GM12874 (cell line): Measurements from ENCODE around the gene ACTL10.

ENCODE experiments used
- CTCF ChIP-seq: IDR thresholded peaks from 2 replicates; pipeline ENCODE4 v1.5.1; 2011; ENCODE audit warnings: low read depth, mild to moderate bottlenecking, control low read depth, low read length, moderate library complexity; ENCODE audit not compliant: insufficient read depth

The ACTL10 gene

GRCh38 chr20:33701629-33702450 lies 35.1 kb downstream of the ACTL10 start:
- TF ChIP-seq CTCF = no peak

GRCh38 chr20:33702861-33703260 lies 36.1 kb downstream of the ACTL10 start:
- TF ChIP-seq CTCF = no peak

GRCh38 chr20:33703498-33704137 lies 36.9 kb downstream of the ACTL10 start:
- no peak for TF ChIP-seq CTCF

GRCh38 chr20:33704197-33704924 lies 37.6 kb downstream of the ACTL10 start:
- TF ChIP-seq CTCF = no peak

GRCh38 chr20:33707668-33708067 lies 40.9 kb downstream of the ACTL10 start:
- TF ChIP-seq CTCF = no peak

GRCh38 chr20:33709398-33709797 lies 42.7 kb downstream of the ACTL10 start:
- TF ChIP-seq CTCF = no peak

- TF ChIP-seq CTCF = no peak
These were observed 43.3 kb downstream of the ACTL10 start for GRCh38 chr20:33709905-33710541.
